Subcutaneous adipose tissue (tissue), 4 donors: Measurements from ENCODE around the gene SCAF1. TPM values are rescaled to one million over a fixed set of nuclear protein-coding genes. Genes with fewer than 3 reads are reported as not detected.

ENCODE experiments used
- CTCF ChIP-seq: fragments of 450-650 bp; IDR thresholded peaks from one replicate; pipeline ENCODE4 v1.5.1; 2016; ENCODE audit warnings: low read depth, mild to moderate bottlenecking, control low read depth, antibody characterized with exemption, moderate library complexity
- total RNA-seq, 4 donors: library from RNA; depleted of rRNA; stranded (reverse); fragments of >200 nt; gene quantifications; one replicate each; pipeline ENCODE4 v1.1.0, GENCODE V29; 2016

SCAF1 gene
- total RNA-seq, 4 donors from 2014 or later = 8.8 to 33.3 (median 11.3) TPM

- no peak for TF ChIP-seq CTCF
These were observed 1.5 kb downstream of the SCAF1 start for GRCh38 chr19:49643466-49643865.

- TF ChIP-seq CTCF = no peak
These were observed 3.6 kb downstream of the SCAF1 start for GRCh38 chr19:49645592-49645991.

- TF ChIP-seq CTCF = no peak
These were observed 4.0 kb downstream of the SCAF1 start for GRCh38 chr19:49645995-49646394.

- no peak for TF ChIP-seq CTCF
These were observed 4.6 kb downstream of the SCAF1 start for GRCh38 chr19:49646586-49646985.

- TF ChIP-seq CTCF = no peak
These were observed 9.2 kb downstream of the SCAF1 start for GRCh38 chr19:49651029-49651819.

GRCh38 chr19:49651820-49652550 is 10.0 kb downstream of the SCAF1 start:
- no peak for TF ChIP-seq CTCF
